A172 (cell line): Measurements from ENCODE around the gene P2RY12. TPM values are rescaled to one million over a fixed set of nuclear protein-coding genes. Genes with fewer than 3 reads are reported as not detected.
"Not testable (repeated sequence)": the region's sequence is repeated elsewhere in the genome, so short reads cannot be mapped to it uniquely, and the experiment has no call there.

Source experiments
- DNase-seq: peaks from one replicate; pipeline ENCODE4 v3.0.0-alpha.2; 2015; ENCODE audit warnings: low spot score
- total RNA-seq: library from RNA; depleted of rRNA; stranded (reverse); fragments of >200 nt; shearing (Covaris generic); gene quantifications from 2 replicates; pipeline ENCODE4 v1.2.3, GENCODE V29; 2014

The P2RY12 gene
- total RNA-seq, 1 experiment from 2014 or later, result not detected

GRCh38 chr3:151393146-151393830, 8.7 kb upstream of the P2RY12 start:
- peak; percentile 22 for DNase-seq

DNA sequence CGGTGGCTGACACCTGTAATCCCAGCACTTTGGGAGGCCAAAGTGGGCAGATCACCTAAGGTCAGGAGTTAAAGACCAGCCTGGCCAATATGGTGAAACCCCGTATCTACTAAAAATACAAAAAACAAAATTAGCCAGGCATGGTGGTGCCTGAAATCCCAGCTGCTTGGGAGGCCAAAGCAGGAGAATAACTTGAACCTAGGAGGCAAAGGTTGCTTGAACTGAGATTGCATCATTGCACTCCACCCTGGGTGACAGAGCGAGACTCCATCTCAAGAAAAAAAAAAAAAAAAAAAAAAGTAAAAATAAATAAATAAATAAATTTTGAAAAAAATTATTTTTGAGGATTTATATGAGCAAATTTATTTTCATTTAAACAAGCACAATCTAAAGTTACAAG, 7.6 kb upstream of the P2RY12 start:
- DNase-seq, result not testable (repeated sequence)

- no peak for DNase-seq
Measured at GRCh38 chr3:151391720-151392119, 7.2 kb upstream of the P2RY12 start.

DNA sequence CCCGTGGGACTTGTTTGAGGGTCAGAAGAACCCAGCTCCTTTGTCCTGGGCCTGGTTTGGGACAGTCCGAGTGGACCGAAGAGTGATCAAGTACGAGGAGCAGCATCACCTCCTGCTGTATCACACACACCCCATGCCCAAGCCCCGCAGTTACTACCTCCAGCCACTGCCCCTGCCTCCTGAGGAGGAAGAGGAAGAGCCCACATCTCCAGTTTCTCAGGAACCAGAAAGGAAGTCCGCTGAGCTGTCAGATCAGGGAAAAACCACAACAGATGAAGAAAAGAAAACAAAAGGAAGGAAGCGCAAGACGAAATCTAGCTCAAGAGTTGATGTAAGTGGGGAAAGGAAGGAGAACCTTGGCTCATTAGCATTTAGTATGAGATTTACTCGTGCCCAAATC, 3.3 kb upstream of the P2RY12 start:
- DNase-seq, result no peak

GRCh38 chr3:151387432-151387831, 2.9 kb upstream of the P2RY12 start:
- DNase-seq, result no peak

GRCh38 chr3:151386056-151386455, 1.5 kb upstream of the P2RY12 start:
- no peak for DNase-seq

- DNase-seq, result no peak
Measured at GRCh38 chr3:151383956-151384355, 597 bp downstream of the P2RY12 start.

DNA sequence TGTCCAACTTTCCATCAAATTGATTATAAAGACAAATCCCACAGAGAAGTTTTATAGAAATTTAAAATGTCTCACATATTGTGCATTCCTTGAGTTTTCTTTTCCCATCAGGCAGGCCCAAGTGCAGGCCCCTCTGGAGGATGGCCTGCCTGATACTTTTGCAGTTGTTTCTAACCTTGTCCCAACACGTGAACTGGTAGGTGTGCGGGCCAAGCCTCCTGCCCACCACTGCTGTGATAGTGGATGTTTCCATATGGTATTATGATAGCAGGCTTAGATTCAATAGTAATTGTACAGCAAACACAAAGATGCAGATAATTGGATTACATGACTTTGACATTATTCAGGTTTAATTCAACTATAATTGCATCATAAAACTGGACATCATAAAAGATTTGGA, 1.4 kb downstream of the P2RY12 start:
- no peak for DNase-seq

GRCh38 chr3:151382671-151383070, 1.9 kb downstream of the P2RY12 start:
- no peak for DNase-seq

DNA sequence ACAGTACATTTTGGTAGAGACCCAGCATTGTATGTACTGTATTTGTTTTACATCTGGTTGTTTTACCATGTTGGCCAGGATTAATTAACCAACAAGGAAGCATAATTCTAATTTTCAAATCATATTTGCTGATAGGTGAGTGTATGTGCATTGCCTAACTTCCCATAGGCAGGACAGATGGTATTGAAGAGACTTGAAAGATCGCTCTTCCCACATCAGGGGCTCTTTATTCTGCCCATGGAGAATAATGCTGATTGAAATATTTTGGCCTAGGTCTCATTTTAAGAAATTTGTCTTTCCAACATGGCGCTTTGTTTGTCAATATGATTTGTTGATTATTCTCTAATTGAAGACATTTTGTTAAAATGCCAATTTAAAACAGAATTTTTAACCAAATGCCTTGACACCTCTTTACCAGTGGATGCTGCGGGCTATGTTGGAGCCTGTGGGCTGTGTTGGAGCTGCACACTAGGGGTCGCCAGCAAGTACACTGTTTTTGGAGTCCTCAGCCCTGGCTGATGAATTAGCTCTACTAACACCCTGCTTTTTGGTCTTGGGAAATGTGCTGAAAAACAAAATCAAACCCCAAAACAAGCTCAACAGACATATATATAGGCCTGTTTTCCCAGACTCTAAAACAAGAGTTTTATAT, 5.3 kb downstream of the P2RY12 start:
- peak; percentile 37 for DNase-seq

- DNase-seq, result no peak
Measured at GRCh38 chr3:151377768-151378385, 6.7 kb downstream of the P2RY12 start.

GRCh38 chr3:151372063-151372820, 12.3 kb downstream of the P2RY12 start:
- no peak for DNase-seq

- no peak for DNase-seq
Measured at GRCh38 chr3:151371526-151371925, 13.0 kb downstream of the P2RY12 start.

GRCh38 chr3:151367448-151367847, 17.1 kb downstream of the P2RY12 start:
- no peak for DNase-seq

DNA sequence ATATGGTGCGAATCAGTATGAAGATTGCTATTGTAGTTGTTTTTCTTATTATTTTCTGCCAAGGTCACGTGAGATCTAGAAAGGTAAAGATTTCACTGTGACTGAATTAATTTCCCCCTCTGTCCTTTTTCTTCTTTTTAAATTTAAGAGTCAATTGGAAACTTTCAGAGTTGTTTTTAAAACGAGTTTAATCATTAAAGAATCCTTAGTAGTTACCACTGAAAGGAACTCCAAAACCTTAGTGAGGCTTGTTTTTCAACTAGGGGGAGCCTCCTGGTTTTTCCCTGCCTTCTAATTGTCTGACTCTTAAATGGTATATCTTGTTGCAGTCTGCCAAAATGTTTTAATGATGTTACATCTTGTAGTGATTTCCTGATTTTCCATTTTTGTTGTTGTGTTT, 17.6 kb downstream of the P2RY12 start:
- DNase-seq, result no peak

DNA sequence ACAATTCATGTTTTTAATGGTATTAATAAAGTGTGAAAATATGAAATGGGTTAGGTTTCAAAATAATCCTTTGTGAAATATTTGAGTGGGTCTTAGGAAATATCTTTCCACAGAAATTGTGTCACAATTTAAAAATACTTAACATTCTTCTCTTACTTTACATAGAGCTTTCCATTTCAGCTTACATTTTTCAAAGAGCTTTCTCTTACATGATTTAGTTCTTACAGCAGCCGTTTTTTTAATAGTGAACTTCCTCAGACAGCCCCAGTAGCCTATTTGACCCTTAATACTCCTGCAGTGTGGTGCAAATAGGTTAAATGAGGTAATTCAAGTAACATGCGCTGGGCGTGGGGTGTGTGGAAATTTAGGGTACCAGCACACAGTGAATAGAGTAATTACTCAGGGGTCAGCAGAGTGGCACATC, 21.8 kb downstream of the P2RY12 start:
- DNase-seq, result no peak

DNA sequence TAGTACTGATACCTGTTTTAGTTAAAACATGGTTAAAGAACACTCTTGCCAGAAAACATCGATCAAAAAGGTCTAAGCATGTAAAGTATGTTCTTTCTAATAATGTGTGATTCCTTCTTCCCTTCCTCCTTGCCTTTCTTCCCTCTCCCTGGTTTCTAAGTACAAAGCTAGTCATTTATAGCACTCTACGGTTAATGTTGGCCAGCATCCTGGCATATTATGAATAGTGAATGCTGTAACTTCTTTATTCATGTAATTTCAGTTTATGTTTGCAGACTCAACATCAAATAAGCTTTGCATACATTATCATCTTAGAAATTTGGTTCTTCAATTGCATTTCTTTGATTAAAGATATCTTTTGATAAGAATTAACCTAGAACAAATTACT, 27.1 kb downstream of the P2RY12 start:
- no peak for DNase-seq

- DNase-seq, result peak; percentile 6
Measured at GRCh38 chr3:151356794-151357462, 27.6 kb downstream of the P2RY12 start.

DNA sequence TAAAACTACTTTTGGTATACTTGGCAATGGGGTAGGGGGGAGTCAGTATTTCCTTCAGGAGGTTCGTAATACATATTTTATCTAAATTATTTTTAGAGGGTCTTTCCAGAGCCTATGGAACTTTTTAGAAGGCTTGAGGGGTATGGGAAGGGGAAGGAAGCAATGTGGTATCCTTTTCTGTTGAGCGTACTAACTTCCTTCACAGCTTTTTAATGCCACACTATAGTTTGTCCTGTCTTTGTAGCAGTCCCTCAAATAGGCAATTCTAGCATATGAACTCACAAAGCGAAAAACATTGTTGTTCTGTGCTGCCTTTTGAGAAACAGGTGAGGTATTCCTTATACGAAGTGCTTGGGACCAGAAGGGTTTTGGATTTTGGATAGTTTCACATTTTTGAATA, 32.9 kb downstream of the P2RY12 start:
- no peak for DNase-seq

DNA sequence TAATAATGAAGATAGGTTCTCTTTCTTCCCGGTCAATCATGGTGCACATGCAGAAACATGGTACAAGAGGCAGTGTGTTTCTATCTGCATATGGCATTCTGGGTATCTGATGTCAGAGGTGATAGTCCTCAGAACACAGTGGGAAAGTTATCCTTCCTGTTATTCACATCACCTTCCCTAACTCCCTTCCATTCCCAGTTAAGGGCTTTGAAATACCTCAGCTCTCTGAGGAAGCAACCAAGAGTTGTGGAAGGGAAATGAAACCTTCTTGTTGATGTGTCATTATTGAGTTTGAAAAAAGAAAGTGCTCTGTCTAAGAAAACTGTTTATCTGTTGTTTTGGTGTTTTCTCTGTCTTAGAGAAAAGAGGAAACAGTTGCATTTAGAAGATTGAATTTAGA, 33.3 kb downstream of the P2RY12 start:
- no peak for DNase-seq

- no peak for DNase-seq
Measured at GRCh38 chr3:151350656-151351055, 33.9 kb downstream of the P2RY12 start.

GRCh38 chr3:151347432-151347831, 37.1 kb downstream of the P2RY12 start:
- no peak for DNase-seq
